Mesangial cell (primary cell): ENCODE results near the gene KRTAP8-1. TPM values are rescaled to one million over a fixed set of nuclear protein-coding genes. Genes with fewer than 3 reads are reported as not detected.

Source experiments
- total RNA-seq: library from RNA; depleted of rRNA; stranded (reverse); fragments of >200 nt; gene quantifications from 2 replicates; pipeline ENCODE4 v1.2.3, GENCODE V29; 2015

The KRTAP8-1 gene, protein sequence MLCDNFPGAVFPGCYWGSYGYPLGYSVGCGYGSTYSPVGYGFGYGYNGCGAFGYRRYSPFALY
- total RNA-seq: not detected in 2 replicates

DNA sequence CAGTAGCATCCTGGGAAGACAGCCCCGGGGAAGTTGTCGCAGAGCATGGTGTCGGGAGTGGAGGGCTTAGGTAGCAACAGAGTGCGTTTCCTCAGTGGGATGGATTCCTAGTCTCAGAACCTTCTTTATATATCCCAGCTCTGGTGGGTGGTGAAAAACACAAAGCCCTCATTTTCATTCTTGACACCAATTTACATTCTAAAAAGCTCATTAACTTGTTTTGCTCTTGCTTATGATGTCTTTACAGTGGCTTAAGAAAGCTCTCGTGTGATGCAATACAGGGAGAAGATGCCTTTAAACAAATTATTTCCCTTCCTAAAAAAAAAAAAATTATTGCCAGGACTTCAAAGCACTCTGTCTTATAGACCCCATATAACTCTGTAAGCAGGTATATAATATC is at the start of gene KRTAP8-1:
Gene KRTAP8-1, minus strand, starts transcription at position 101 of the 400 bp plus-strand sequence. Its CDS starts 54 bp downstream, at position 47.

DNA sequence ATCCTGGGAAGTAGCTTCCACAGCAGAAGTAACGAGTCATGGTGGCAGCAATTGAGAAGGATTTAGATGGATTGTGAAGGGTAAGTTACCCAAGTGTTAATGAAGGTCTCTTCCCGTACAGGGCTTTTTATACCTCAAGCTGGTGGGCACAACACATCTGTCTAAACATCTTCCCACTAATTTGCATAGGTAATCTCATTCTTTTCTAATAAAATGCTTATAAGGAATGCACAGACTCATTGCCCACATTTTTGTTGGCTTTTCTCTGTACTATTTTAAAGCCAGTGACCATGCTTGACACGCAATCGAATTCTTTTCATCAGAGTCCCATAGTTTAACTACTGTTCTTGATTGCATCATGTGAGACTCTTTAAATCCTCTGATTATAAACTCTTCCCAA is 16.6 kb upstream of the KRTAP8-1 start, which contains the start of gene KRTAP7-1:
Gene KRTAP7-1, minus strand, starts transcription at position 101 of the 400 bp plus-strand sequence. Its CDS starts 61 bp downstream, at position 40.

Other genes starting within 250 kb of the KRTAP8-1 start
- not detected in 2 replicates for gene KRTAP22-2, start 222.9 kb downstream of the KRTAP8-1 start, total RNA-seq
- not detected in 2 replicates for gene KRTAP6-3, start 220.8 kb downstream of the KRTAP8-1 start, total RNA-seq
- not detected in 2 replicates for gene KRTAP6-2, start 214.4 kb downstream of the KRTAP8-1 start, total RNA-seq
- not detected in 2 replicates for gene KRTAP22-1, start 212.2 kb downstream of the KRTAP8-1 start, total RNA-seq
- gene KRTAP6-1, start 199.3 kb downstream of the KRTAP8-1 start, total RNA-seq: not detected in 2 replicates
- gene KRTAP20-1, start 196.8 kb downstream of the KRTAP8-1 start, total RNA-seq: not detected in 2 replicates
- not detected in 2 replicates for gene KRTAP20-4, start 192.6 kb downstream of the KRTAP8-1 start, total RNA-seq
- gene KRTAP20-2, start 178.1 kb downstream of the KRTAP8-1 start, total RNA-seq: not detected in 2 replicates
- not detected in 2 replicates for gene KRTAP20-3, start 170.4 kb downstream of the KRTAP8-1 start, total RNA-seq
- gene KRTAP21-3, start 94.5 kb downstream of the KRTAP8-1 start, total RNA-seq: not detected in 2 replicates
- not detected in 2 replicates for gene KRTAP21-2, start 66.0 kb downstream of the KRTAP8-1 start, total RNA-seq
- gene KRTAP21-1, start 57.8 kb downstream of the KRTAP8-1 start, total RNA-seq: not detected in 2 replicates
- not detected in 2 replicates for gene KRTAP7-1, start 16.5 kb upstream of the KRTAP8-1 start, total RNA-seq
- gene KRTAP11-1, start 68.3 kb upstream of the KRTAP8-1 start, total RNA-seq: not detected in 2 replicates
- not detected in 2 replicates for gene KRTAP19-8, start 225.2 kb upstream of the KRTAP8-1 start, total RNA-seq